Choroid plexus epithelial cell (primary cell): ENCODE data around the gene HDLBP.

ENCODE experiments used
- DNase-seq: peaks from one replicate; pipeline ENCODE4 v3.0.0-alpha.2; 2010; ENCODE audit warnings: low read depth
- H3K4me3 ChIP-seq: 2 replicates; pipeline ENCODE4 v1.5.1; 2011; ENCODE audit warnings: low read depth, mild to moderate bottlenecking, control low read depth, low read length, moderate library complexity
- CTCF ChIP-seq: conservative IDR thresholded peaks from 2 replicates; pipeline ENCODE4 v1.5.1; 2011; ENCODE audit warnings: low read depth, mild to moderate bottlenecking, control low read depth, inconsistent platforms, low read length, moderate library complexity

HDLBP gene

GRCh38 chr2:241313543-241314095, 1.9 kb downstream of the HDLBP start:
- DNase-seq, result no peak
- no peak overlapping the region for H3K4me3 ChIP-seq
- no peak for TF ChIP-seq CTCF

- DNase-seq, result peak; percentile 82
- no peak overlapping the region for H3K4me3 ChIP-seq
- TF ChIP-seq CTCF, result no peak
Observed at GRCh38 chr2:241312082-241312481, 3.4 kb downstream of the HDLBP start.

- no peak overlapping the region for H3K4me3 ChIP-seq
- no peak for DNase-seq
- peak; percentile 21 for TF ChIP-seq CTCF
Observed at GRCh38 chr2:241310917-241311566, 4.4 kb downstream of the HDLBP start.

GRCh38 chr2:241309684-241310117, 5.8 kb downstream of the HDLBP start:
- DNase-seq, result peak; percentile 54
- H3K4me3 ChIP-seq, result no peak overlapping the region
- TF ChIP-seq CTCF, result no peak

GRCh38 chr2:241308832-241309500, 6.5 kb downstream of the HDLBP start:
- DNase-seq, result no peak
- no peak for TF ChIP-seq CTCF
- no peak overlapping the region for H3K4me3 ChIP-seq

- peak; percentile 33 for DNase-seq
- TF ChIP-seq CTCF, result no peak
- no peak overlapping the region for H3K4me3 ChIP-seq
Observed at GRCh38 chr2:241308267-241308666, 7.2 kb downstream of the HDLBP start.

GRCh38 chr2:241307055-241307454, 8.4 kb downstream of the HDLBP start:
- TF ChIP-seq CTCF, result no peak
- H3K4me3 ChIP-seq, result no peak overlapping the region
- DNase-seq, result no peak
